ENCODE data around the gene GTPBP4. TPM values are rescaled to one million over a fixed set of nuclear protein-coding genes. Genes with fewer than 3 reads are reported as not detected.

Gene GTPBP4
- total RNA-seq, 1 experiment from 2014 or later: 142 TPM

DNA sequence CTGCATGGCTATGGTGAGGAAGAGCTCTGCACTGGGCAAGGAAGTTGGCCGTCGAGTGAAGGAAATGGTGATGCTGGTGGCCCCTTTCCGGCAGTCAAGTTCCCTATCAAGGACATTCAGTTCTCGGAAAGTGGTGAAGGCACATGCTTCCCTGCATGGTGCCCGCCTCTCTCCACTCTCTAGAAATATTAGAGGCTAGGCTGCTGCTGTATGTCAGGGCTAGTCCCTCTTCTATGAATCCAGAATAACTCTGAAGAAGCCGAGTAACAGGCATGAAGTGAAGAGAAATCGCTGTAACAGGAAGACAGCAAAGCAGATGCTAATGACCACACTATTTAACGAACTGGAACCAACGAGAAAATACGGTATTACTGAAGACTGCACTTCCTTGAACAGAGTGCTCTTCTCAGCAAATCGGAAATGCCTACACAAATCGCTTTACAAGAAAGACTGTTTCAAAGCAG, 55.3 kb downstream of the GTPBP4 start:
- no TSS peak for BruUV-seq (replicated peaks)
- TF ChIP-seq, protein P1, sequence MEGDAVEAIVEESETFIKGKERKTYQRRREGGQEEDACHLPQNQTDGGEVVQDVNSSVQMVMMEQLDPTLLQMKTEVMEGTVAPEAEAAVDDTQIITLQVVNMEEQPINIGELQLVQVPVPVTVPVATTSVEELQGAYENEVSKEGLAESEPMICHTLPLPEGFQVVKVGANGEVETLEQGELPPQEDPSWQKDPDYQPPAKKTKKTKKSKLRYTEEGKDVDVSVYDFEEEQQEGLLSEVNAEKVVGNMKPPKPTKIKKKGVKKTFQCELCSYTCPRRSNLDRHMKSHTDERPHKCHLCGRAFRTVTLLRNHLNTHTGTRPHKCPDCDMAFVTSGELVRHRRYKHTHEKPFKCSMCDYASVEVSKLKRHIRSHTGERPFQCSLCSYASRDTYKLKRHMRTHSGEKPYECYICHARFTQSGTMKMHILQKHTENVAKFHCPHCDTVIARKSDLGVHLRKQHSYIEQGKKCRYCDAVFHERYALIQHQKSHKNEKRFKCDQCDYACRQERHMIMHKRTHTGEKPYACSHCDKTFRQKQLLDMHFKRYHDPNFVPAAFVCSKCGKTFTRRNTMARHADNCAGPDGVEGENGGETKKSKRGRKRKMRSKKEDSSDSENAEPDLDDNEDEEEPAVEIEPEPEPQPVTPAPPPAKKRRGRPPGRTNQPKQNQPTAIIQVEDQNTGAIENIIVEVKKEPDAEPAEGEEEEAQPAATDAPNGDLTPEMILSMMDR (IDR thresholded peaks at IDR 0.05; ENCODE audit: unreplicated experiment): no peak
- no peak overlapping the region for H3K27ac Mint-ChIP-seq (ENCODE audit: low read depth, unreplicated experiment)
- H3K4me1 Mint-ChIP-seq (ENCODE audit: insufficient read depth, unreplicated experiment): peaks cover 29% of the 10 kb centered on the region
- ChIA-PET CTCF (no interaction called here), POLR2A (interaction anchor here (1.0 to 3.6 kb wide), 4 partner anchors 7 to 56 kb away, joined by 5 to 27 read pairs (median 9); partner anchors contain the start of genes GTPBP4 and WDR37)
- H3K9me3 Mint-ChIP-seq (ENCODE audit: unreplicated experiment): no peaks in the 10 kb centered on the region
- H3K4me3 Mint-ChIP-seq (ENCODE audit: unreplicated experiment): no peak overlapping the region
- no peak for DNase-seq (ENCODE audit: unreplicated experiment)
- intact Hi-C loops (cut with micrococcal nuclease): no loop called here
- H3K36me3 Mint-ChIP-seq (ENCODE audit: insufficient read depth, unreplicated experiment): peaks cover 52% of the 10 kb centered on the region
- no peaks in the 10 kb centered on the region for H3K27me3 Mint-ChIP-seq (ENCODE audit: insufficient read depth, unreplicated experiment)

DNA sequence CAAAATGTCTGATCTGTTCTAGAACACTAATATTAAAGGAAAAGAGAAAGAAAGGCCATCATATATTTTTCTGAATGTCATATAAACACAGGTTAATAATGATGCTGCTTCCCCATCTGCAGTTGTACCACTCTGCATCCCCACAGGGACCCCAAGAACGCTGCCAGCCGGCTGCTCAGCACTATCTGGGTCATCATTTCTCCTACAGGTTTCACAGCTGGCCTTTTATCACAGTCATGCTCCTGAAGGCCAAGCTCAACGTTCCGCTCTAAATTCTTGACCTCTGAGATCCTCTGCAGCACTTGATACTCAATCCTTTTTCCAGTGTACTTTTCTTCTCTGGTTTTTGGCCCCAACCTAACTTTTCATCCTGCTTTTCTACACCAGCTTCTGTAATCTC, 55.9 kb downstream of the GTPBP4 start:
- DNase-seq (ENCODE audit: unreplicated experiment): no peak
- Mint-ChIP-seq H3K4me3 (ENCODE audit: unreplicated experiment) (no peak overlapping the region), H3K27ac (ENCODE audit: low read depth, unreplicated experiment) (peak overlapping the region; percentile 39), H3K27me3 (ENCODE audit: insufficient read depth, unreplicated experiment) (no peaks in the 10 kb centered on the region), H3K9me3 (ENCODE audit: unreplicated experiment) (no peaks in the 10 kb centered on the region), H3K36me3 (ENCODE audit: insufficient read depth, unreplicated experiment) (peaks cover 52% of the 10 kb centered on the region), H3K4me1 (ENCODE audit: insufficient read depth, unreplicated experiment) (peaks cover 29% of the 10 kb centered on the region)
- TF ChIP-seq, protein P1 (IDR thresholded peaks at IDR 0.05; ENCODE audit: unreplicated experiment): no peak
- BruUV-seq (replicated peaks): no TSS peak
- intact Hi-C loops (cut with micrococcal nuclease): no loop called here
- CTCF ChIA-PET: no interaction called here
- POLR2A ChIA-PET: interaction anchor here (1.0 to 3.6 kb wide), 6 partner anchors 8 to 56 kb away, joined by 3 to 27 read pairs (median 6); partner anchors contain the start of genes GTPBP4 and WDR37

DNA sequence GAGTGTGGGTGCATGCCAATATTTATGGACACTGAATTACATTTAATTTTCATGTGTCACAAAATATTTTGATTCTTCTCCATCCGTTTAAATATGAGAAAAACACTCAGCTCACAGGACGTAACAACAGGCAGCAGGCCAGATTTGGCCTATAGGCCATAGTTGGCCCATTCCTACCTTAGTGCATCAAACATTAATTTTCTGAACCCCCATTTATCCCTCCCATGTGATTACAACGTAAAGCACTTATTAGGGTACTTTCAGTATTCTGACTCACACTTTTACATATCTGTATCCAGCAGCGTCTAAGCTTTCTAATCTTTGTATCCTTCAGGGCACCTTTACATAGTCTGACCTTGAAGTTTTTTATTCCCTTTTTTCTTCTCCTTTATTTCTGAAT, 56.7 kb downstream of the GTPBP4 start:
- no peaks in the 10 kb centered on the region for H3K27me3 Mint-ChIP-seq (ENCODE audit: insufficient read depth, unreplicated experiment)
- POLR2A ChIA-PET: interaction anchor here (0.7 to 3.6 kb wide), 7 partner anchors 9 to 58 kb away, joined by 3 to 27 read pairs (median 6); partner anchors contain the start of genes GTPBP4 and WDR37
- H3K27ac Mint-ChIP-seq (ENCODE audit: low read depth, unreplicated experiment): no peak overlapping the region
- no peaks in the 10 kb centered on the region for H3K9me3 Mint-ChIP-seq (ENCODE audit: unreplicated experiment)
- CTCF ChIA-PET: no interaction called here
- no peak overlapping the region for H3K4me3 Mint-ChIP-seq (ENCODE audit: unreplicated experiment)
- H3K36me3 Mint-ChIP-seq (ENCODE audit: insufficient read depth, unreplicated experiment): peaks cover 51% of the 10 kb centered on the region
- no TSS peak for BruUV-seq (replicated peaks)
- no peak for DNase-seq (ENCODE audit: unreplicated experiment)
- intact Hi-C loops (cut with micrococcal nuclease): no loop called here
- TF ChIP-seq, protein P1 (IDR thresholded peaks at IDR 0.05; ENCODE audit: unreplicated experiment): no peak
- peaks cover 29% of the 10 kb centered on the region for H3K4me1 Mint-ChIP-seq (ENCODE audit: insufficient read depth, unreplicated experiment)

DNA sequence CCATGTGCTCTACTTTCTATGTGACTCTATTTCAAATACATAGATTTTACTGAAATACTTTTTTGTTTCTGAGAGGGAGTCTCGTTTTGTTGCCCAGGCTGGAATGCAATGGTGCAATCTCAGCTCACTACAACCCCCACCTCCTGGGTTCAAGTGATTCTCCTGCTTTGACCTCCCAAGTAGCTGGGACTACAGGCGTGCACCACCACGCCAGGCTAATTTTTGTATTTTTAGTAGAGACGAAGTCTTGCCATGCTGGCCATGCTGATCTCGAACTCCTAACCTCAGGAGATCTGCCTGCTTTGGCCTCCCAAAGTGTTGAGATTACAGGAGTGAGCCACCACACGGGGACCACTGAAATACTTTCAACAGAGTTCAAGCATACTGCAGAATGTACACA, 57.2 kb downstream of the GTPBP4 start:
- ChIA-PET CTCF (no interaction called here), POLR2A (interaction anchor here (0.6 to 3.6 kb wide), 6 partner anchors 9 to 412 kb away, joined by 3 to 27 read pairs (median 6); partner anchors contain the start of genes GTPBP4 and WDR37)
- no peak for DNase-seq (ENCODE audit: unreplicated experiment)
- Mint-ChIP-seq H3K4me1 (ENCODE audit: insufficient read depth, unreplicated experiment) (peaks cover 29% of the 10 kb centered on the region), H3K9me3 (ENCODE audit: unreplicated experiment) (no peaks in the 10 kb centered on the region), H3K36me3 (ENCODE audit: insufficient read depth, unreplicated experiment) (peaks cover 46% of the 10 kb centered on the region), H3K27ac (ENCODE audit: low read depth, unreplicated experiment) (no peak overlapping the region), H3K27me3 (ENCODE audit: insufficient read depth, unreplicated experiment) (no peaks in the 10 kb centered on the region), H3K4me3 (ENCODE audit: unreplicated experiment) (no peak overlapping the region)
- intact Hi-C loops (cut with micrococcal nuclease): no loop called here
- BruUV-seq (replicated peaks): no TSS peak
- TF ChIP-seq, protein P1 (IDR thresholded peaks at IDR 0.05; ENCODE audit: unreplicated experiment): no peak
